NCI-H146 treated with DMSO at 0.1 percent for 48 hours (cell line): ENCODE data around the gene SLC25A23.

Source experiments
- DNase-seq: peaks from one replicate; lab custom pipeline; 2025; ENCODE audit not compliant: unreplicated experiment; lab: John Stamatoyannopoulos, UW

Gene SLC25A23

DNA sequence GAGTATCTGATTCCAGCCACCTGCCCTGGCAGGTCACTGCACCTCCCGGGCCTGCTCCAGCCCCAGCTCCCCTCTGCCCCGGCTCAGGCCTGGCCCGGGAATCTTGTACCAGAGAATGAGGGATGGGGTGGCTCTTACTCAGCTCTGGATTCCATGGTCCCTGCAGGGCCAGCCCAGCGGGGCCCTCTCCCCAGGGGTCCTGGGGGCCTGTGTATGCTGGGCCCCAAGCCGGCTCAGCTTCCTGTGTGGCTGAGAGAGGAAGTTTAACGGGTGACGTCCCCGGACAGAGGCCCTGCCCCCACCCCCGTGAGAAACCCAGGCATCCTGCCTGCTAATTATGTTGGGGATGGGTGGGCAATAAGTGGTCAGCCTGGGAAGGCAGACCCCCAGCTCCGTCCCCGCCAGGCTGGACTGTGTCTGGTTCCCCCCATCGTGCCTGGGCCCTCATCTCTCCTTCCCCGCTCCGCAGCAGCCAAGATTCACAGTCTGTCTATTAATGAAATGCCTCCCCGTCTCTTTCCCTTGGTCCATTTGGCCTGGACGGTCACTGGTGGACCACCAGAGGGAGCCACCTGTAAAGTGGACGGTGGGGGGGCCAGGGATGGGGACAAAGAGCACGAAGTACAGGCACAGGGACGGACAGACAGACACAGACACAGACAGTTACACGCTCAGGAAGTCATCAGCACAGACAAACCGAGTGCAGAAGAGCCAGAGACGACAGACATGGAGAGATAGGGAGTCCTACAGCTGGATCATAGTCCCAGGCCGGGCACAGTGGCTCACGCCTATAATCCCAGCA, 22.1 kb upstream of the SLC25A23 start, which contains the start of gene DENND1C:
Gene DENND1C (minus strand): TSS at position 247 of the 802 bp plus-strand sequence. CDS start 92 bp downstream, at position 155.
- DNase-seq, result no peak

DNA sequence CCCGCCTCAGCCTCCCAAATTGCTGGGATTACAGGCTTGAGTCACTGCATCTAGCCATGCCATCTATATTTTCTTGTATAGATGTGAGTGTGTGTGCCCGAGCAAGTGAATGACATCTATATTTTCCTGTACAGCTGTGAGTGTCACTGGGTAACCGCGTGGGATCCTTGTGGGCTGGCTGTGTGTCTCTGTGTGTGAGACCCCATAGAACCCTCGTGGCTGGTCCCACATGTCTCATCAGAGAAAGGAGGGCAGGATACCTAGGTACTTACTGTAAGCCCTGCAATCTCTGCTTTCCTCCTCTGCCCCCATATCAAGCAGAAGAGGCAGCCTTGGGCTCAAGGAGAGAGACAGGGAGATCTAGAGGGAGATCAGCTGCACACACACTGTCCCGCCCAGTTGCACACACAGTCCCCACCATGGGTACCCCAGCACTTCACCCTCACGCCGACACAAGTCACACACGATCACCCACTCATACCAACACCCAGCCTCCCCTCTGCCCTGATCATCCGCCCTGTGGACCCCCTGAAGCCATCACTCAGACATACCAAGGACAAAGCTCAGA, 21.3 kb upstream of the SLC25A23 start:
- no peak for DNase-seq

DNA sequence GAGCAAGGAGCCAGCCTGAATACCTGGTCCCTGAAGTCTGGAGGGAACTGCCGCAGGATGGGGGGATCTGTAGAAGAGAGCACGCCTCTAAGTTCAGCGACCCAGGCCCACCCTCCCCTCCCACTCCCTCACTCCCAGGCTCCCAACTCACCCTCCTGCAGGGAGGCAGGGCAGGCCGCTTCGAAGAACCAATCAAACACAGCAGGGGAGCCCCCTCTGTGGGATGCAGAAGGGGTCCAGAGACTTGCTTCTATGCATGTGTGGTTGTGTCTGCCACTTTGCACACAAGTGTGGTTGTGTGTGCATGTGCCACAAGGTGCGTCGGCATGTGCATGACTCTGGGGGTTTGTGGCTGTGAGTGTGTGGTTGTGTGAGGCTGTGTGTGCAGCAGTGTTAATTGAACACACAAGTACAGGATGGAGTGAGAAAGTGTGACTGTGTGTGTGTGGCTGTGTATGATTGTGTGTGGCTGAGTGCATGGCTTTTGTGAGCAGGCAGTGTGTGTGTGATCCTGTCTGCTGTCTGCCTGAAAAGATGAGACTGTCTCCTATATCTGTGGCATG, 20.3 kb upstream of the SLC25A23 start:
- no peak for DNase-seq

DNA sequence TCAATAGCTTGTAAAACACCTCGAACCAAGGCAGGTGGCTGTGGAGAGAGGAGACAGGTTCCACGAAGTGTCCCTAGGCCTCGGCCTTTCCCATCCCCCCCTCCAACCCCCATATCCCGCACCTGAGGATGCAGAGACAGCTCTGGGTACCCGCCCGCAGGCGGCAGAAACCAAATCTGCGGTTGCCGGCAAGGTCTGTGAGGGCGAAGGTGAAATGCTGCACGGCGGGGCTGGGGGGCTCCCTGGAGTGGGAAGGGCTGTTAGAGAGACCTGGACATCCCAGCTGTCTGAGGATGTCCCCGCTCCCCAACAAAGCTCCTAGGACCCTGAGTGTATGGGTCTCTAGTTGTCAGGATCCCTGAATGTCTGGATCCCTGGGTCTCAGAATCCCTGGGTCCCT, 19.2 kb upstream of the SLC25A23 start:
- no peak for DNase-seq

DNA sequence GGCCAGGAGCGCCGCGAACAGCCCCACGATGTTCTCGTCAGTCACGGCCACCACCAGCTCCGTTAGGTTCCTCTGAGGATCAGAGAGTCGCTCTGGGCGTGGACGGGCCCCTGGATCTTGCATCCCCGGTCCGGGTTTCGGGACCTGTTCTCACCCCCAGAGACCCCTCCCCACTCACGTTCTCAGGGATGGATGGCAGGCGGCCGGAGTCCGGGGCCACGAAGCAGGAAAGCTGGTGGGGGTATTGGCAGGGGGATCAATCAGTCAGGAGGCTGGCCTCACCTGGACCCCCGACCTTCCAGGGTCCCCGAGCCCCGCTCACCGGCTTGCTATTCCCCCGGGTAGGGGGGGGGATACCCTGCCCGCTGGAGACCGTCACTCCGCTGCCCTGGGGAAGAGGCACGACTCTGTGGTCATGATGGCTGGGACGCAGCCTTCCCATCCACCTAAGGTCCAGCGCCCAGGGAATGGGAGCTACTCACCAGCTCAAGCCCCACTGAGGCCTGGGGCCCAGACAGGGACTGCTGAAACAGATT, 17.4 kb upstream of the SLC25A23 start:
- DNase-seq, result no peak

DNA sequence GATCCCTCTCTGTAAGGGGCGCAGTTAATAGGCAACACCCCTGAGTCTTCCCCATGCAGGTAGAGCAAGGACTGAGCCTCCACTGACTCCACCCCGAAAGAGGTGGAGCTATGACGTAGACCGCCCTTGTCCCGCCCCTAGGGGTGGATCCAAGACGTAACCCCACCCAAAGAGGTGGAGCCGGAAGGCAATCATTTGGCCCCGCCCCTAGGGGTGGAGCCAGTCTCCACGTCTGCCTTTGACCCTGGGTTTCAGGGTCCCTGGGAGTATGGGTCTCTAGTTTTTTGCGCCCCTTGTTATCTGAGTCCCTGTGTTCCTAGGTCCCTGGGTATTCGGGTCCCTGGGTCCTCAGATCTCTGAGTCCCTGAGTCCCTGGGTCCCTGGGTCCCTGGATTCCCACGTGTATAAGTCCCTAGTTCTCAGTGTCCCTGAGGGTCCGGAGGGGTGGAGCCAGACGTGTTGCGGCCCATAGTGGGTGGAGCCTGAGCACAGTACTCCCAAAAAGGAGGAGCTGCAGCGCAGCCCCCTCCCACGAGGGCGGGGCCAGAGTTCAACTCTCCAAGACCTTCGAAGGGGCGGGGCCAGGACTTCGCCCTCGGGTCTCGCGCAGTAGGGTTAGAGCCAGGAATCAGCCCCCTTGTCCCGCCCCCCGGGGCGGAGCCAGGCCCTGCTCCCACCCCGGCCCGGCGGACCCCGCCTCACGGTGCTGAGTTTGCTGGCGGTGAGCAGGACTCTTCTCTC, 16.7 kb upstream of the SLC25A23 start:
- DNase-seq, result no peak

DNA sequence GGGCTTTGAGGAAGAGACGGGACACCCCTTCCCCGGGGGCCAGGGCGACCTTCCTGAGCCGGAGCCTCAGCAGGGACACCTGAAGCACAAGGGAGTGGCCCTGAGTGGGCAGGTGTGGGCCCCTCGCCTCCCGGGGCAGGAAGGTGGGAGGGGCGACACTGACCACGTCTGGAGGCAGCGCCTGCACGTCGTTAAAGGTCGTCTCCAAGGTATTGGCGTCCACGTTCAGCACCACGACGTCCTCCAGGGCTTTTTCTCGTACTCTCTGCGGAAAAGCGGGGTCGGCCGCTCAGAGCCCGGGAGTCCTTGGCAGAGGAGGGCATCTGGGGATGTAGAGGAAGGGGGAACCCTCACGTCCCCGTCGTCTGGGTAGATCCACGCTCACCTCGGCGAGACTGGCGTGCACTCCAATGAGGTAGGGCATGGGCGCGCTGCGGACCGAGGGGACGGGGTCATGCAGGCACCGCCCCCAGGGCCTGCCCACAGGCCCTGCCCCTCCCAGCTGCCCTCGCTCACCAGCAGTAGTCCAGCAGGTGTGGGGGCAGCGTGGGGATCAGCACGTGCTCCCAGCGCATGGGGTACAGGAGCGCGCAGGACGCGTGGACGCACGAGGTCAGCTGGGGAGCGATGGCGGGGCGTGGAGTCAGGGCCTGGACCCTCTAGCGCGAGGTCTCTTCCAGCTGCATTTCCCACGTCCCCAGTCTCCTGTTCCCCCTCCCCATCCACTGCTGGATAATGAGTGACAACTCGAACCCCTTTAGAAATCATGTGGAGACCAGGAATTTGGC, 15.9 kb upstream of the SLC25A23 start:
- peak; percentile 6 for DNase-seq

DNA sequence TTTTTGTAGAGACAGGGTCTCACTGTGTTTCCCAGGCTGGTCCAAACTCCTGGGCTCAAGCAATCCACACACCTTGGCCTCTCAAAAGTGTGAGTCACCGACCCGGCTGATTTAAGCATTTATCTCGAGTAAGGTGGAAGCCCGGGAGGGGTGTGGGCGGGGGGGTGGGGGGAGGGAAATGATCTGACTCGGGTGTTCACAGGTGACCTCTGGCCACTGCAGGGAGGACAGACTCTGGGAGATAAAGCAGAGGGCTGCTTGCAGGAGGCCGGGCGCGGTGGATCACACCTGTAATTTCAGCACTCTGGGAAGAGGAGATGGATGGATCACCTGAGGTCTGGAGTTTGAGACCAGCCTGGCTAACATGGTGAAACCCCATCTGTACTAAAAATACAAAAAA, 14.1 kb upstream of the SLC25A23 start:
- no peak for DNase-seq

DNA sequence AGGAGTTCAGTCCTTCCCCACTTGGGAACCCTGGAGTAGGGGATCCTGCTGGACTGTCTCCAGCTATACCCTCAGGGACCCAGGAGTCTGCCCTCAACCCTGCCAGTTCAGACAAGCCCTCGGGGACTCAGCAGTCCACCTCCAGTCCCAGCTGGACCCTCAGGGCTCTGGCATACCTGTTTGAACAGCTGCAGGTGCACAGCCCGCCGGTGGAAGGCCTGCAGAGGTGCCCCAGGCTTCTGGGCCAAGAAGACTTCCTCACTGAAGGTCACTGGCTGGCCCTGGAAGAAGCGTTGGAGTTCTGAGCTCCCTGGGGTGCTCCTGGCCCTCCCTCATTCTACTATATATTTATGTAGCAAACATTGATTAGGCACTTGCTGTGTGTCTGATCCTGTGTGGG, 13.1 kb upstream of the SLC25A23 start:
- DNase-seq, result peak; percentile 65

DNA sequence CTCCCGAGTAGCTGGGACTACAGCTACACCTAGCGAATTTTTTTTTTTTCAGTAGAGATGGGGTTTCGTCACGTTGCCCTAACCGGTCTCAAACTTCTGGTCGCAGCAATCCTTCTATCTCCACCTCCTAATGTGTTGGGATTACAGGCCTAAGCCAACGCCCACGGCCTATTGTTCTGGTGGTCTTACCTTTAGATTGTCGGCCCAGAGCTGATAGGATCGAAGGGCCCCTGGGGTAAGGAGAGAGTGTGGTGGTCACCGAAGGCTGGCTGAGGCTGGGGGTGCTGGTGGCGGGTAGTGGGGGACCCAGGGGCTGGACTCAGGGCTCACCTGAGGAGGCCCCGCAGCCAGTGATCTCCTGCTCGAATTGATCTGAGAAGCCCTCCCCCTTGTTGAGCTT, 11.5 kb upstream of the SLC25A23 start:
- DNase-seq, result no peak

DNA sequence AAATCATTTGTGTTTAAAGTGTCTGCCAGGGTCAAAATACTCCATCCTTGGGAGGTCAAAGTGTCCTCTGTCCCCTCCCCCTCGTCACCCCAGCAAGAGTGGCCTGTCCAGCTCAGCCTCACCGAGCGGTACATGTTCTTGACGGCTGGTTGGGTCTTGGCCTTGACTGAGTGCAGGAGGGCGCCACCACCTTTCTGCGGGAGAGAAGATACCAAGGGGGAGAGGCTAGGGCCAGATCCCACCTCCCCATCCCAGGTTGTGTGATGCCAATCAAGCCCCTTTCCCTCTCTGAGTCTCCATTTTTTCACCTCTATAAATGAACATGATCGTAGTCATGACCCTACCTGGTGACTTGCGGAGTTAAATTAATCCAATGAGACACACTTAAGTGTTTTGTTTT, 10.6 kb upstream of the SLC25A23 start:
- no peak for DNase-seq

DNA sequence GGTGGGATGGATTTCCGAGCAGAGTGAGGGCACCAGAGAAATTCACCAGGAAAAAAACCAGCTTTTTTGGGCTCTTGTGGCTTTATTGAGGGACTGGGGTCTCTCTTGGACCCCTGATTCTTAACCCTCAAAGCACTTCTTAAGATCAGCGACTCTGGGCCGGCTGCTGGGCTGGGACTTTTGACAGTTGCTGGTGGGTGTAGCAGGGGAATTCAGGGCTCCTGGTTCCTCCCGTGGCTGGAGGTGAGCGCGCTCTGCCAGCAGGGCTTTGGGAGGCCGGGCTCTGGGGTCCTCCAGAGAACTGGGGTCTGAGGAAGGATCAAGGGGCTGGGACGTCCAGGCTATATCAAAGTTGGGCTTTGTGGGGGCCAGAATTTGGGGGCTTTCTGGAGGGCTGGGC, 7.8 kb upstream of the SLC25A23 start:
- no peak for DNase-seq

DNA sequence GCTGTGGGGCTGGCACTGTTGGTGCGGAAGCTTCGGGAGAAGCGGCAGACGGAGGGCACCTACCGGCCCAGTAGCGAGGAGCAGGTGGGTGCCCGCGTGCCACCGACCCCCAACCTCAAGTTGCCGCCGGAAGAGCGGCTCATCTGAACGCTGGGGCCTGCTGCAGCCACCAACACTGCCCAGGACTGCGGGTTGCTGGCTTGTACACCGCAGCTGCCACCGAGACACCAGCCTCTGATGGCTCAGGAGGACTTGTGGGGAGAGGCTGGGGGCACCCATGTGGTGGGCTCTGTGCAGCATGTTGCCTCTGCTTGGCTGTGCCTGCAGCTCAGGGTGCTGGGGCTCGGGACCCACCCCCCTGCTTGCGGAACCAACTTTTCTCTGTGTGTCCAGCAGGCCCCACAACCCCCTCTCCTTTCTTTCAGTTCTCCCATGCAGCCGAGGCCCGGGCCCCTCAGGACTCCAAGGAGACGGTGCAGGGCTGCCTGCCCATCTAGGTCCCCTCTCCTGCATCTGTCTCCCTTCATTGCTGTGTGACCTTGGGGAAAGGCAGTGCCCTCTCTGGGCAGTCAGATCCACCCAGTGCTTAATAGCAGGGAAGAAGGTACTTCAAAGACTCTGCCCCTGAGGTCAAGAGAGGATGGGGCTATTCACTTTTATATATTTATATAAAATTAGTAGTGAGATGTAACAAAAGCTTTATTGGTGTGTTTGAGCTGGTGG, 7.1 kb upstream of the SLC25A23 start:
- DNase-seq, result no peak

DNA sequence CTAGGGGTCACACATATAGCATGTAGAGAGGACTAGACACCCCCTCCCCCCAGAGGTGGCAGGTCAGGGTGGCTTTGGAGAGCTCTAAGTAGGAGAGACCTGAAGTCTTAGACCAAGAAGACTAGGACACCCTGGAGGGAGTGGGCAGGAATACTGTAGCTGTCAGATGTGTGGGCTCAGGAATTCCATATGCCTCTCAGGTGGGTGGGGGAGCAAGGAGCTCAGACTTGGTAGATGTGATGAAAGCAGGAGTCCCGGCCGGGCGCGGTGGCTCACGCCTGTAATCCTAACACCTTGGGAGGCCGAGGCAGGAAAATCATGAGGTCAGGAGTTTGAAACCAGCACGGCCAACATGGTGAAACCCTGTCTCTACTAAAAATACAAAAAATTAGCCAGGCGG, 6.1 kb upstream of the SLC25A23 start:
- no peak for DNase-seq

DNA sequence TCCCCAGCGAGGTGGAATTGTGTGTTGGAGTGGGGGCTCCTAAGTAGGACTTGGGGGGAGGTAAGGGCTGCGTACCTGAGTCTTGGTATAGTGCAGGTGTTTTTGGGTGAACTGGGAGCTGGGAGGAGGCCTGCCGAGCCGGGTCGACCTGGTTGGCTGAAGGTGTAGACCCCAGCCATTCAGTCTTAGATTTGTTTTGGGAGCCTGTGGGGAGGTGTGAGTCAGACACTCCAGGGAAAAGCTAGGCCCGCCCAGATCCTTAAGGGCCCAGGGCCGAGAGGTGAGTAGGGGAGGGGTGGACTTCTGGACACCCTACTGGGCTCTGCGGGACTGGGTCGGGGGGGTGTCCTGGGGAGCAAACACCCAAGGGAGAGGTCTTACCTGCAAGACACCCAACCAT, 5.4 kb upstream of the SLC25A23 start:
- DNase-seq, result no peak

DNA sequence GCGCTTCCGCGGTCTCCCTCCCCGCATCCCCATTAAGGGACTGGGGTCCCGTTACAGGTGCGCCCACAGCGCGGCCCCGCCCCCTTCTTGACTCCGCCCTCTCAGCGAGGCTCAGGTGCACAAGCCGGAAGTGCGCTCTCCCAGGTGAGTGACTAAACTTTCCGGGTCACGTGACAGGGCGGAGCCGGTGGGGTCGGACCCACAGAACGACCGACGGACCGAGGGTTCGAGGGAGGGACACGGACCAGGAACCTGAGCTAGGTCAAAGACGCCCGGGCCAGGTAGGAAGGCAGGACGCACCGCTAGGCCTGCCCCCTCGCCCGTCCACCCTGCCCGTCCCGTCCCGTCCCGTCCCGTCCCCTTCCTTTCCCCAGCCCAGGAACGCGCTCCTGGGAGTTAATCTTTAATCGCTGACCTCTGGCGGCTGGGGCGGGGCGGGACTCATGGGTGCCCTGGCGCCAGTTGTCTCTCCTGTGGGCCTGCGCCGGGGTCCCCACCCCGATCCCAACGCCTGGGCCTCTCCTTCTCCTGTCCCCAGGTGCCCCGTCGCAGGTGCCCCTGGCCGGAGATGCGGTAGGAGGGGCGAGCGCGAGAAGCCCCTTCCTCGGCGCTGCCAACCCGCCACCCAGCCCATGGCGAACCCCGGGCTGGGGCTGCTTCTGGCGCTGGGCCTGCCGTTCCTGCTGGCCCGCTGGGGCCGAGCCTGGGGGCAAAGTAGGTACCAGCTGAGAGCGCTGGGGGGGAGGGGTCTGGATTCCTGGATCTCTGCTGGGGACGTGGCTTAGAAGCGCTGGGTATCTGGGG, 4.7 kb upstream of the SLC25A23 start, which contains the start of gene CRB3:
Gene CRB3 (plus strand): TSS at position 202 of the 804 bp plus-strand sequence. CDS start 431 bp downstream, at position 633.
- peak; percentile 60 for DNase-seq

DNA sequence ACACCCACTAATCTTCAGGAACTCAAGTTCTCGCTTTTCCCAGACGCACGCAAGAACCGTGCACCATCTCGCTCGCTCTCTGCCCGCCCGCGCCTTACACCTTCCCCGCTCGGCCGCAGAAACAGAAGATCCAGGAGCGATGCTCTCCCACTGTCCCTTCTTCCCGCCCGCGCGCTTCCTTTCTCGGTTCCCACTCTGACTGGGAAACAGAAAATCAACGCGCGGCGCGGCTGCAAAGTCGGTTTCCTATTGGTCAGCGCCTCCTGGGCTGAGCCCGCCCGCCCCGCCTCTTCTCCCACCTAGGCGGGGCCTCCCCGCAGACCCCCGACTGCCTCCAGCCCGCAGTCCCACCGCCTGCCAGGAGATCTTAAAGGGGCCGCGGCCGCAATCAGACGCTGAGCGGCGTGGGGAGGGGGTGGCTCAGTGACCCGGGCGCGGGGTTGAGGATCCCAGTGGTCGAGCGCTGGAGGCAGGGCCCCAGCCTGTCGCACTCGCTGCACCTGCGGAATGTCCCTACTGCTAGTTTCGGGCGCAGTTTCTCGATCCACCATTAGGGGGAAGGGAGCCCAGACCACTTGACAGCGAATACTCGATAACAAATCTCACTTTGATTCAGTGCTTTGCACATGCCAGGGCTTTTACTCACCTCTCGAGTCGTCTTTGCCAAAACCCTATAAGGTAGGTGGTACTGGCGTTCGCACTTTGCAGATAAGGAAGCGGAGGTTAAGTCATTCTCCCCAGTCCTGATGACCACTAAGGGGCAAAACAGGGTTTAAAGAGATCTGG, 700 bp upstream of the SLC25A23 start:
- peak; percentile 88 for DNase-seq

DNA sequence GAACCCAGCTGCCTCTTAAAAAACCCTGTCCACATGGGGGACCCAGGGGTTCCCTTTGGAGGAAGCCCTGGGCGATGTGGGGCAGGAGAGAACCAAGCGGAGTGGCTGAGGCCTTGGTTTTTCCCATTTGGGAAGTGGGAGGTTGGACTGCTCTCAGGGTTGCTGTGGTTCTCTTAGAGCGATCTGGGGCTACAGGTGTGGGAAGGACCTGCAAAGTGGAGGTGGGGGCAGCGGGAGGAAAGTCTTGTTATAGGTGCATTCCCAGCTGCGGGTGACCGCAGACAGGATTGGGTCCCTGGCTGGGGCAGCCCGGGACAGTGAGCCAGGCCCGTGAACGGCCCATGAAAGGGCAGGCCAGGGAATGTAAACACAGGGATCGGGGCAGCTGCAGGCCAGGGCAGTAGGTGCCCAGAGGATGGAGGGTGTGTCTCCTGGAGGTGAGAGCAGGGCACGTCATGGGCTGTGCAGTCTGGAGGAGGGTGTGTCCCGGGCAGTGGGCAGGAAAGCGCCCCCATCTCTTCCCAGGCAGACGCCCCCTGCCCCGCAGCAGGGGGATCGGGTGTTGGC, 814 bp downstream of the SLC25A23 start:
- no peak for DNase-seq
